ENCODE data around the gene B4GALT5. TPM values are rescaled to one million over a fixed set of nuclear protein-coding genes. Genes with fewer than 3 reads are reported as not detected.
"Not testable (repeated sequence)": the region's sequence is repeated elsewhere in the genome, so short reads cannot be mapped to it uniquely, and the experiment has no call there.

Gene B4GALT5
- polyA plus RNA-seq, 1 donor (not counting 4 experiments of a cell fraction or from before 2014, with no cell fraction given) = 23.5 TPM

- no peak for FAIRE-seq
These were observed 86.3 kb downstream of the B4GALT5 start for GRCh38 chr20:49627329-49627761.

GRCh38 chr20:49624988-49625387 is 88.7 kb downstream of the B4GALT5 start:
- H2AFZ ChIP-seq (ENCODE audit: control insufficient read depth, low read length); H3K9ac ChIP-seq (ENCODE audit: control insufficient read depth, extremely low read depth, insufficient read depth, low read length); FAIRE-seq; H3K79me2 ChIP-seq (ENCODE audit: control insufficient read depth, insufficient read depth, low read length); H3K27me3 ChIP-seq (ENCODE audit: control insufficient read depth, extremely low read depth, insufficient read depth, low read length); DNase-seq (ENCODE audit: low read depth, low spot score); H3K4me3 ChIP-seq (ENCODE audit: control insufficient read depth in 2 of 3, extremely low read depth in 1 of 3, insufficient read depth in 2 of 3, low read depth in 1 of 3, low read length in 3 of 3); H3K4me1 ChIP-seq (ENCODE audit: control insufficient read depth, extremely low read depth, insufficient read depth, low read length); dilution Hi-C loops (cut with MboI; ENCODE audit: extremely low pct_ligation_motif_present, low sequenced_read_pairs); H4K20me1 ChIP-seq (ENCODE audit: control insufficient read depth, extremely low read depth, insufficient read depth, low read length); H3K27ac ChIP-seq (ENCODE audit: control insufficient read depth, insufficient read depth, low read length); H3K9me3 ChIP-seq (ENCODE audit: control insufficient read depth, low read depth, low read length); H3K4me2 ChIP-seq (ENCODE audit: control insufficient read depth, extremely low read depth, insufficient read depth, low read depth, low read length); H3K9me1 ChIP-seq (ENCODE audit: control insufficient read depth, extremely low read depth, insufficient read depth, low read length); H3K36me3 ChIP-seq (ENCODE audit: control insufficient read depth in 2 of 2, extremely low read depth in 1 of 2, insufficient read depth in 2 of 2, low read length in 2 of 2): not testable (repeated sequence)

More at GRCh38 chr20:49627329-49627761, 86.3 kb downstream of the B4GALT5 start:
- Histone ChIP-seq H3K9ac (ENCODE audit: control insufficient read depth, extremely low read depth, insufficient read depth, low read length) (no peak overlapping the region), H3K36me3 (ENCODE audit: control insufficient read depth in 2 of 2, extremely low read depth in 1 of 2, insufficient read depth in 2 of 2, low read length in 2 of 2) (no peaks in the 10 kb centered on the region), H3K27ac (ENCODE audit: control insufficient read depth, insufficient read depth, low read length) (no peak overlapping the region), H3K4me3 (ENCODE audit: control insufficient read depth in 2 of 3, extremely low read depth in 1 of 3, insufficient read depth in 2 of 3, low read depth in 1 of 3, low read length in 3 of 3) (no peak overlapping the region), H3K79me2 (ENCODE audit: control insufficient read depth, insufficient read depth, low read length) (no peaks in the 10 kb centered on the region), H3K9me1 (ENCODE audit: control insufficient read depth, extremely low read depth, insufficient read depth, low read length) (no peaks in the 10 kb centered on the region), H3K27me3 (ENCODE audit: control insufficient read depth, extremely low read depth, insufficient read depth, low read length) (peaks cover 5% of the 10 kb centered on the region), H3K9me3 (ENCODE audit: control insufficient read depth, low read depth, low read length) (no peaks in the 10 kb centered on the region), H3K4me2 (ENCODE audit: control insufficient read depth, extremely low read depth, insufficient read depth, low read depth, low read length) (no peak overlapping the region), H4K20me1 (ENCODE audit: control insufficient read depth, extremely low read depth, insufficient read depth, low read length) (no peaks in the 10 kb centered on the region), H3K4me1 (ENCODE audit: control insufficient read depth, extremely low read depth, insufficient read depth, low read length) (no peaks in the 10 kb centered on the region), H2AFZ (ENCODE audit: control insufficient read depth, low read length) (no peak overlapping the region)
- no peak for TF ChIP-seq EZH2 (IDR thresholded peaks at IDR 0.05; ENCODE audit: low read length)
- TF ChIP-seq, protein P1, sequence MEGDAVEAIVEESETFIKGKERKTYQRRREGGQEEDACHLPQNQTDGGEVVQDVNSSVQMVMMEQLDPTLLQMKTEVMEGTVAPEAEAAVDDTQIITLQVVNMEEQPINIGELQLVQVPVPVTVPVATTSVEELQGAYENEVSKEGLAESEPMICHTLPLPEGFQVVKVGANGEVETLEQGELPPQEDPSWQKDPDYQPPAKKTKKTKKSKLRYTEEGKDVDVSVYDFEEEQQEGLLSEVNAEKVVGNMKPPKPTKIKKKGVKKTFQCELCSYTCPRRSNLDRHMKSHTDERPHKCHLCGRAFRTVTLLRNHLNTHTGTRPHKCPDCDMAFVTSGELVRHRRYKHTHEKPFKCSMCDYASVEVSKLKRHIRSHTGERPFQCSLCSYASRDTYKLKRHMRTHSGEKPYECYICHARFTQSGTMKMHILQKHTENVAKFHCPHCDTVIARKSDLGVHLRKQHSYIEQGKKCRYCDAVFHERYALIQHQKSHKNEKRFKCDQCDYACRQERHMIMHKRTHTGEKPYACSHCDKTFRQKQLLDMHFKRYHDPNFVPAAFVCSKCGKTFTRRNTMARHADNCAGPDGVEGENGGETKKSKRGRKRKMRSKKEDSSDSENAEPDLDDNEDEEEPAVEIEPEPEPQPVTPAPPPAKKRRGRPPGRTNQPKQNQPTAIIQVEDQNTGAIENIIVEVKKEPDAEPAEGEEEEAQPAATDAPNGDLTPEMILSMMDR (optimal IDR thresholded peaks at IDR 0.05 in 1 of 3, IDR thresholded peaks at IDR 0.05 in 1 of 3, conservative IDR thresholded peaks at IDR 0.05 in 1 of 3; ENCODE audit: extremely low read depth in 1 of 3, insufficient read depth in 2 of 3, low read length in 3 of 3) = no peak
- DNase-seq (ENCODE audit: low read depth, low spot score) = no peak
- dilution Hi-C loops (cut with MboI; ENCODE audit: extremely low pct_ligation_motif_present, low sequenced_read_pairs) = no loop called here

- H3K27ac ChIP-seq (ENCODE audit: control insufficient read depth, insufficient read depth, low read length) = no peak overlapping the region
- H3K79me2 ChIP-seq (ENCODE audit: control insufficient read depth, insufficient read depth, low read length) = no peaks in the 10 kb centered on the region
- dilution Hi-C loops (cut with MboI; ENCODE audit: extremely low pct_ligation_motif_present, low sequenced_read_pairs) = no loop called here
- H3K9ac ChIP-seq (ENCODE audit: control insufficient read depth, extremely low read depth, insufficient read depth, low read length) = no peak overlapping the region
- TF ChIP-seq EZH2 (IDR thresholded peaks at IDR 0.05; ENCODE audit: low read length) = no peak
- TF ChIP-seq, protein P1 (optimal IDR thresholded peaks at IDR 0.05 in 1 of 3, IDR thresholded peaks at IDR 0.05 in 1 of 3, conservative IDR thresholded peaks at IDR 0.05 in 1 of 3; ENCODE audit: extremely low read depth in 1 of 3, insufficient read depth in 2 of 3, low read length in 3 of 3) = no peak
- DNase-seq (ENCODE audit: low read depth, low spot score) (no peak), FAIRE-seq (no peak)
- no peak overlapping the region for H3K4me2 ChIP-seq (ENCODE audit: control insufficient read depth, extremely low read depth, insufficient read depth, low read depth, low read length)
- no peaks in the 10 kb centered on the region for H4K20me1 ChIP-seq (ENCODE audit: control insufficient read depth, extremely low read depth, insufficient read depth, low read length)
- no peaks in the 10 kb centered on the region for H3K9me1 ChIP-seq (ENCODE audit: control insufficient read depth, extremely low read depth, insufficient read depth, low read length)
- H2AFZ ChIP-seq (ENCODE audit: control insufficient read depth, low read length) = no peak overlapping the region
- H3K9me3 ChIP-seq (ENCODE audit: control insufficient read depth, low read depth, low read length) = no peaks in the 10 kb centered on the region
- no peak overlapping the region for H3K4me3 ChIP-seq (ENCODE audit: control insufficient read depth in 2 of 3, extremely low read depth in 1 of 3, insufficient read depth in 2 of 3, low read depth in 1 of 3, low read length in 3 of 3)
- H3K27me3 ChIP-seq (ENCODE audit: control insufficient read depth, extremely low read depth, insufficient read depth, low read length) = peaks cover 10% of the 10 kb centered on the region
- no peaks in the 10 kb centered on the region for H3K36me3 ChIP-seq (ENCODE audit: control insufficient read depth in 2 of 2, extremely low read depth in 1 of 2, insufficient read depth in 2 of 2, low read length in 2 of 2)
- H3K4me1 ChIP-seq (ENCODE audit: control insufficient read depth, extremely low read depth, insufficient read depth, low read length) = no peaks in the 10 kb centered on the region
These were observed 89.4 kb downstream of the B4GALT5 start for GRCh38 chr20:49624317-49624716.
